PC-3 (cell line): ENCODE results near the gene RNF208.

ENCODE experiments used
- EZH2 ChIP-seq: fragments of 300-600 bp; sonication (generic); IDR thresholded peaks from one replicate; pipeline ENCODE4 v1.6.1; 2017; ENCODE audit warnings: antibody characterized with exemption, mild to moderate bottlenecking, low read length; ENCODE audit not compliant: unreplicated experiment
- EZH2phosphoT487 ChIP-seq: fragments of 300-600 bp; sonication (generic); IDR thresholded peaks from 2 replicates; pipeline ENCODE4 v1.6.1; 2018; ENCODE audit warnings: mild to moderate bottlenecking, antibody characterized with exemption, low read length, borderline replicate concordance
- TF ChIP-seq, protein P1 (sequence below): fragments of 300-600 bp; sonication (generic); conservative IDR thresholded peaks from 2 replicates; pipeline ENCODE4 v1.5.1; 2017; ENCODE audit warnings: antibody characterized with exemption, low read depth, mild to moderate bottlenecking, low read length

DNA sequence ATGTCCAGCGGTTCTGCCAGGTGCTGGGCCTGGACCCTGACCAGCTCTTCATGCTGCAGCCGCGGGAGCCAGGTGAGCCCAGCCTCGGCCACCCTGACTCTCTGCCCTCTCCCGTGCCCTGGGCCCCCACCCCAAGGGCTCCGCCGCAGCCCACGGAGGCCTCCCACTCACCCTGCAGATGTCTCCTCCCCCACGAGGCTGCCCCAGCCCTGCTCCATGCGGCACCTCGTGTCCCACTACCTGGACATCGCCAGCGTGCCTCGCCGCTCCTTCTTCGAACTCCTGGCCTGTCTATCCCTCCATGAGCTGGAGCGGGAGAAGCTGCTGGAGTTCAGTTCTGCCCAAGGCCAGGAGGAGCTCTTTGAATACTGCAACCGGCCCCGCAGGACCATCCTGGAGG is 7.4 kb downstream of the RNF208 start:
- TF ChIP-seq, protein P1, sequence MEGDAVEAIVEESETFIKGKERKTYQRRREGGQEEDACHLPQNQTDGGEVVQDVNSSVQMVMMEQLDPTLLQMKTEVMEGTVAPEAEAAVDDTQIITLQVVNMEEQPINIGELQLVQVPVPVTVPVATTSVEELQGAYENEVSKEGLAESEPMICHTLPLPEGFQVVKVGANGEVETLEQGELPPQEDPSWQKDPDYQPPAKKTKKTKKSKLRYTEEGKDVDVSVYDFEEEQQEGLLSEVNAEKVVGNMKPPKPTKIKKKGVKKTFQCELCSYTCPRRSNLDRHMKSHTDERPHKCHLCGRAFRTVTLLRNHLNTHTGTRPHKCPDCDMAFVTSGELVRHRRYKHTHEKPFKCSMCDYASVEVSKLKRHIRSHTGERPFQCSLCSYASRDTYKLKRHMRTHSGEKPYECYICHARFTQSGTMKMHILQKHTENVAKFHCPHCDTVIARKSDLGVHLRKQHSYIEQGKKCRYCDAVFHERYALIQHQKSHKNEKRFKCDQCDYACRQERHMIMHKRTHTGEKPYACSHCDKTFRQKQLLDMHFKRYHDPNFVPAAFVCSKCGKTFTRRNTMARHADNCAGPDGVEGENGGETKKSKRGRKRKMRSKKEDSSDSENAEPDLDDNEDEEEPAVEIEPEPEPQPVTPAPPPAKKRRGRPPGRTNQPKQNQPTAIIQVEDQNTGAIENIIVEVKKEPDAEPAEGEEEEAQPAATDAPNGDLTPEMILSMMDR = no peak
- TF ChIP-seq EZH2 (no peak), EZH2phosphoT487 (no peak)
